HG03469 (cell line): ENCODE results near the gene PRDM16.

Source experiments
- ATAC-seq: cut with Tn5 transposase; IDR thresholded peaks from one replicate; pipeline ENCODE4 v1.9.1; 2021; ENCODE audit warnings: mild to moderate bottlenecking, moderate library complexity, moderate number of reproducible peaks; ENCODE audit not compliant: unreplicated experiment

Gene PRDM16

GRCh38 chr1:3379934-3380333 lies 310.9 kb downstream of the PRDM16 start:
- no peak for ATAC-seq

- no peak for ATAC-seq
These were observed 311.5 kb downstream of the PRDM16 start for GRCh38 chr1:3380469-3380868.

DNA sequence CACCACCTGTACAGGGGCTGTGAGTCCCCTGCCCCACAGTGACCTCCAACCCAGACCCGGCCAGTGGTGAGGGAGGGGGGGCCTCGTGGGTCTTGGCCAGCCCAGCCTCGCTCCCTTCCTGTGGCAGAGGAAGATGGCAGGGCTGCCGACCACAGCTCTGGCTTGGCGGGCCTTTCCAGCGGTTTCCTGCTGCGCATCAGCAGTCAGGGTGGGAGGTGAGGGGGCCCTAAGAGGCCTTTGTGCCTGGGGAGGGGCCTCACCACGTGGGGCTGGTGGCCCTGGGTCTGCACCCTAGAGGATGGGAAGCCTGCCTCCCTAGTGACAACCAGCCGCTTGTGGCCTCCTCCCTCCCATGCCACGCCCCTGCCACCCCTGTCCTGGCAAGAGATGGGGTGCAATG lies 312.9 kb downstream of the PRDM16 start:
- no peak for ATAC-seq

DNA sequence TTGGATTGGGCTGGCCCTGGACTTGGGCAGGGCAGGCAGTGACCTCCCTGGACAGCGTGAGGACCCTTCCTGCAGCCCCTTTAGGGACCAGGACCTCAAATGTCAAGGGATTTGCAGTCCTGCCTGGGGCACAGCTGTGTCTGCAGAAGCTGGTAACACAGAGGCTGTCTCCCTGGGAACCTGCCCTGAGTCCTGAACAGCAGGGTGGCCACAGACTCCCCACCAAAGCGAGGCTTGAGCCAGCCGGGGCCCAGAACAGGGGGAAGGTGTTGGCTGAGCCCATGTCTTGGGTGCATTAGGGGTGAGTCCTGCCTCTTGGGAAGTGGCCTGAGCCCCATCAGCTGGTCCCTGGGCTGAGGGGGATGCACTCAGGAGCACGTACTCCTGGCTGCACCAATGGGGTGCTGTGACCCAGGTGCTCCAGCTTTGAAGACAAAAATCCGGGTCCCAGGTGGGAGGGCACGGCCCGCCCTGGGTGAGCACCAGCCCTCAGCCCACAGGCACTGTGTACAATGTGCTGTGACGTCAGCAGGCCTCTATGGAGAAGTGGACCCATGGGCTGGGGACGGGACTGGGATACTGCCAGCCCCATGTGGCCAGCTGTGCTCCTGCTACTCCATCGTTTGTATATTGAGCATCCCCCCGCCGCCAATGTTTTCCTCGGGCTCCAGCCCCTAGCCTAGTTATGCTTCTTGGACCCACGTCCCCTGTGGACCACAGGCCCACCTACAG lies 313.5 kb downstream of the PRDM16 start:
- no peak for ATAC-seq

DNA sequence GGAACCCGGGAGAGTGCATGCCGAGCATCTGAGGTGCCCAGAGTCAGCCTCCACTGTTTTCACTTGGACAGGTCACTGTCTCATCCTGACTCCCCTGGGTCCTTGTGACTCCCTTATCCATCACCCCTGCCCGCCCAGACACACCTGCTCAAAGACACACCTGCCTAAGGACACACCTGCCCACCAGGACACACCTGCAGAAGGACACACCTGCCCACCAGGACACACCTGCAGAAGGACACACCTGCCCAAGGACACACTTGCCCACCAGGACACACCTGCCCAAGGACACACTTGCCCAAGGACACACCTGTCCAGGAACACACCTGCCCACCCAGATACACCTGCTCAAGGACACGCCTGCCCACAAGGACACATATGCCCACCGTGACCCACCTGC lies 314.7 kb downstream of the PRDM16 start:
- no peak for ATAC-seq

DNA sequence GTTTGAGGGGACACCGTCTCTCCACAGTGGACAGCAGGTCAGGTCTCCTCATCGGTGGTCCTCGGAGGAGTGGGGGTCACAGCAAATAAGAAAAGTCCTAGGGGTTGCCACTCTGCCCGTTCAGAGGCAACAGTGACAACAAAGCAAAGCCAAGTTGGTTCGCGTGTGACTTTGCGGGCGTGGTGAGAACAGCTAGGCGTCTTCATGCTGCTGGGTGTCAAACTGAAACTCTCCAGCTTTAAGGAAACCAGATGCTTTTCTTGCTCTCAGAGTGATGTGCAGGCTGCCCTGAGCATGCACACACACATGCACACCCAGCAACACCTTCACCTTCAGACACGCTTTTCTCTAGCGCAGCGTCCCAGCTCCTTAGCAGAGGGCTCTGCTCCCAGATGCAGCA lies 315.4 kb downstream of the PRDM16 start:
- no peak for ATAC-seq

- ATAC-seq, result no peak
These were observed 317.4 kb downstream of the PRDM16 start for GRCh38 chr1:3386205-3387002.

GRCh38 chr1:3387401-3387800 lies 318.4 kb downstream of the PRDM16 start:
- no peak for ATAC-seq

GRCh38 chr1:3389093-3389833 lies 320.3 kb downstream of the PRDM16 start:
- no peak for ATAC-seq

DNA sequence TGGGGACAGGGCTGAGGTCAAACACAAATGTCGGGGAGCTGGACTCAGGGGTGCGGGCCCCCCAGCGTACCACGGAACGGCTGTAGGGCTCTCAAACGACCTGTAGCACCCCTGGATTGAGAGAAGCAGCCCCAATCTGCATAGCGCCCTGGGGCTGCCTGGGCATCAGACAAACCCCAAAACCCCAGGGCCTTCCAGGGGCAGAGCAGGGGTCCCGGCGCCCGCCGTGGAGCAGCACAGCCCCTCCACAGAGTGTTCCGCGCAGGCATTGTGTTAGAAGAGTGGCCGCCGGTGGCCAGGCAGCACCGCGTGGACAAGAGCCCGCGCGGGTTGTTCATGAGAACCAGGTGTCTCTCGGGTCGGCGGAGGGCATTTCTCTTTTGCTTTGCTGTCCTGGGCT lies 321.3 kb downstream of the PRDM16 start:
- no peak for ATAC-seq

- ATAC-seq, result no peak
These were observed 322.7 kb downstream of the PRDM16 start for GRCh38 chr1:3391711-3392110.

GRCh38 chr1:3393024-3393986 lies 324.3 kb downstream of the PRDM16 start:
- no peak for ATAC-seq

DNA sequence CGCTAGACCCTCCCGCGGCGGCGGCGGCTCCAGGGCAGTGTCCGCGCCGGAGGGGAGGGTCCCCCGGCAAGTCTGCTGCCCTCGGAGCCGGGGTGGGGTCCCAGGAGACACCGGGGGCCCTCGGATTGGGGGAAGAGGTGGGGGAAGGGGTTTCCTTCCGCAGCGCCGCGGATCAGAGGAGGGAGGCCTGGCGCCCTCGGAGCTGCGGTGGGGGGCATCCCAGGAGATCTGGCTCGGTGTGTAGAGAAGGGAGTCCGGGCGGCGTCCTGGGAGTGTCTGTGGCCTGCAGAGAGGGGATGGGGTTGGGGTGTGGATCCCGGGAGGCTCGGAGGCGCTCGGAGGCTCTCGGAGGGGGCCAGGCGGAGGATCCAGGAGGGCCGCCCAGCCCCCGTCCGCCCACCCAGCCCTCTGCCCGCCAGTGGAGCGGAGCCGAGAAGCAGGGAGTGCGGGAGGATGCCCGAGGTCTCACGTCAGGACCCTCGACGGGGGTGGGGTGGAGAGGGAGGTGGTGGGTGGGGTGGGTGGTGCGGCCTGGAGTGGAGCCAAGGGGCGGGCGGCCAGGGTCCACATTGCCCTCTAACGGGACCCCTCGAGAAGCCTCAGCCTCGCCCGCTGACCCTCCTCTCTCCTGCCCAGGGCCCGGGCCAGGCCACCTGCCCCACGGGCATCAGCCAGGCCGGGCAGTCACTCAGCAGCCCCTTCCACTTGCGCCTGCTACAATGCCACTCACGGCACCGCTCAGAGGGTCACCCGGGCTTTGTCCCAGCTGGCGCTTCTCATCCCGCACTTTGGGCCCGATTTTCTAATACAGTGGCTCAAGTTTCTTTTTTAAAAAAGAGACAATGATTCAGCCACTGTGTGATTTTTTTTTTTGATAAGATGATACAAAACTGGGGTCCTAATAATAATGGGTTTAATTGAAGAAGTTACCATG lies 325.3 kb downstream of the PRDM16 start:
- ATAC-seq, result no peak

DNA sequence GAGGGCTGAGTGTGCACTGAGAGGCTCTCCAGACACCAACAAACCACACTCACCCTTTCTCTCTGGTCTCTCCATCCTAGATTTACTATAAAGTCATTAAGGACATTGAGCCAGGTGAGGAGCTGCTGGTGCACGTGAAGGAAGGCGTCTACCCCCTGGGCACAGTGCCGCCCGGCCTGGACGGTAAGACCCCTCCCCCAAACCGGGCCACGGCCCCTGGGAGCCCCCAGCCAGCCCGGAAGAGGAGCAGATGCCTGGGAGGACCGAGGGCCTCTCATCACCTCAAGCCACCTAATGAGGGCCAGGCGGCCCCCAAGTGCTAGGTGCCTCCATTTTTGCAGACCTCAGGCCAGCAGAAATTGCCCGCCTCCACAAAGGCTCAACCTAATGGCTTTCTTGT lies 327.4 kb downstream of the PRDM16 start:
- ATAC-seq, result no peak

GRCh38 chr1:3397311-3397710 lies 328.3 kb downstream of the PRDM16 start:
- no peak for ATAC-seq

- no peak for ATAC-seq
These were observed 329.6 kb downstream of the PRDM16 start for GRCh38 chr1:3398396-3399140.

- ATAC-seq, result no peak
These were observed 330.7 kb downstream of the PRDM16 start for GRCh38 chr1:3399732-3400131.

DNA sequence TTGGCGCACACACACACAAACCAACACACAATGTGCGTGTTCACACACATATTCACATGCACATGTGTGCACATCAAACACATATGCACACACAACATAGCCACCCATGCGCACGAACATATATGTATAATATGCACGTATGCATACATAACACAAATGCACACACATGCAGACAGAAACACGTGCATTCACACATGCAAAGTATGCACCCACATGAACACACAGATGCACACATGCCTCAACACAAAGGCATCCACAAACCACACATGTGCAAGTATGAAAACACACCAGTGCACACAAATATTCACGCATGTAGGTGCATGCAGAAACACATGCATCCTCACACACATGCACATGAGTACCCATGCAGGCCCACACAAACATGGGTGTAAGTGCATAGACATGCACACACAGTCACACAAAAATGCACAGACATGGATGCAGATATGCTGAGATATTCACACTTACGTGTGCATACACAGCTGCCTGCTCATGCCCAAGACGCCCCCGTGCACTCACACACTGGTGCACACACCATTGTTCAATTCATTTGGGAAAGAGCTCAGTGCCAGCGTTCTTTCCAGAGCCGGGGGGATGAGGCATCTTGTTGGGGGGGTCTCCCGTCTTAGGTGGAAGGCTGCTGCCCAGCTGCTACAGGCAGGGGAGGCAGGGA lies 332.7 kb downstream of the PRDM16 start:
- ATAC-seq, result no peak
